ENCODE data around the gene RPL31.
"Not testable (repeated sequence)": the region's sequence is repeated elsewhere in the genome, so short reads cannot be mapped to it uniquely, and the experiment has no call there.

RPL31 gene

DNA sequence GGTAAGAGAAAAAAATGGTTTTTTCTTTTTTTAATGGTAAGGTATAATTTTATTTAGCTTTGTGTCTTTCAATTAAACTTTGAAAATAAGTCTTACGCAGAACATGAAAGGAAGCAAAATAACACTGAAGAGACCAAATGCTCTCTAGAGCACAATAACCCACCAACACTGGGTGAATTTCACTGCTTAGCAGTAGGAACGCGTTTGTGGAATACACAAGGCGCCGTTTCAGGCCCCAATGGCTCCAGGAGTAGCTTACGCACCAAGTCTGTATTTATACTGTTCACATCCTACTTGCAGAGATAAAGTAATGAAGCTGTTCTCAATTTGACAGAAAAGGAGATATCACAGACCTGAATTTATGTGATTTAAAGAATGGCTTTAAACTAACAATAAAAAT, 23.5 kb downstream of the RPL31 start:
- no peak for DNase-seq (ENCODE audit: low read depth in 2 of 2, low spot score in 1 of 2)

DNA sequence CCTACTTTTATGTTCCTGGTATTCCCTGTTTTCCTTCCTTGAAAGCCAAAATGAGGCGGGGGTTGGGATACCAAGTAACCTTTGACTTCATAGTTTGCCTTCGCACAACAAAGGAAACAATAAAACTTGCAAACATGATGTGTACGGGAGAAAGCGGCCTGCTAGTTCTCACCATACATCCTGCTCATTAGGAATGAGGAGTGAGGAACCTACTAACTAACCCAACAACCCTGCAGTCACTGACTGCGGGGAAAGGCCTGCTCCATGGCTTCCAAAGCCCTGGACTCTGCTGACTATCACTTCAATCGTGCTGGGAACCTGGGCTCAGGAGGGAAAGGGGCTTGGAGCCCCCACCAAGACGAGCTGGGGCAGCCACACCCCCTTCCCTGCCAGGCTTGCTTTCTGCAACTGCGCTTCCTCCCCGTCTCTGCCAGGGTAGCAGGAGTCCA, 24.2 kb downstream of the RPL31 start:
- DNase-seq (ENCODE audit: low read depth in 2 of 2, low spot score in 1 of 2) = no peak

DNA sequence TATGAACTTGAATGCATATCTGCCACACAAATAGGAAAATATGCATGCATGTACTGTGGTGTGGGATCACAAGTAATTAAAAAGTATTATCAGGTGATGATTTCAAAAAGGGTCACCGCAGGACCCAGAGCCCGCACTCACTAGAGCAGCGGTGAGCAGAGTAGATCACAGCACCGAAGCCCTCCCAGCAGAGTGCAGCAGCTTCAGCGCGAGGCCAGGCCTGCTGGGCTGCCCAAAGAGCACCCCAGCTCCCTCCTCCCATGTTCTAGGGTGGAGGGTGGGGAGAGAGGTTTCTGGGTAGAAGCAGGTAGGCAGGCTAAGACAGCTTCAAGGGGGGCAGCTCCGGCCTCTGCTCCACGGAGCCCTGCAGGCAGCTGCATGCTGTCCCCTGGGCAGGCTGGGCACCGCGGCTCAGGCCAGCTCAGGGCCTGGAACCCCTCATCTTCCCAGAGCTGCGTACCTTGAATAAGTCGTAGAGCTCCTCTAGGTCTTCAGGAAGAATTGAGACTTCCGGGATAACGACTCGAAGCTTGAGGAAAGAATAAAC, 24.9 kb downstream of the RPL31 start:
- no peak for DNase-seq (ENCODE audit: low read depth in 2 of 2, low spot score in 1 of 2)

DNA sequence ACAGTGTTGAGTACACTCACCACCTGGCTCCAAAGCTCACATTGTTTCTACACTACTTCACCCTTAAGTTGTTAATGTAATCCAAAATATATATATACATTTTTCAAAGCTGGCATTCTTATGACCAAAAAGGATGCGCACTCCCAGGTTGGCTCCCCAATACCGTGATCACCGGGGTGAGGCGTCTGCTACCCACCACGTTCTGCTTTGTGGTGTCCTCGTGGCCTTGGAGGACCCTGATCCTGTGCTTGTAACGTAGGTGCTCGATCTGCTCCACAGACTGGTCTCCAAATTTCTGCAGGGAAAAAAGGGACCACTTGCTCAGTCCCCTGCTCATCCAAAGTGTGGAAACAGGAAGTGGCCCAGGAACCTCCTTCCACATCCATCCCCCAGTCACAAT, 25.8 kb downstream of the RPL31 start:
- DNase-seq (ENCODE audit: low read depth in 2 of 2, low spot score in 1 of 2) = no peak

DNA sequence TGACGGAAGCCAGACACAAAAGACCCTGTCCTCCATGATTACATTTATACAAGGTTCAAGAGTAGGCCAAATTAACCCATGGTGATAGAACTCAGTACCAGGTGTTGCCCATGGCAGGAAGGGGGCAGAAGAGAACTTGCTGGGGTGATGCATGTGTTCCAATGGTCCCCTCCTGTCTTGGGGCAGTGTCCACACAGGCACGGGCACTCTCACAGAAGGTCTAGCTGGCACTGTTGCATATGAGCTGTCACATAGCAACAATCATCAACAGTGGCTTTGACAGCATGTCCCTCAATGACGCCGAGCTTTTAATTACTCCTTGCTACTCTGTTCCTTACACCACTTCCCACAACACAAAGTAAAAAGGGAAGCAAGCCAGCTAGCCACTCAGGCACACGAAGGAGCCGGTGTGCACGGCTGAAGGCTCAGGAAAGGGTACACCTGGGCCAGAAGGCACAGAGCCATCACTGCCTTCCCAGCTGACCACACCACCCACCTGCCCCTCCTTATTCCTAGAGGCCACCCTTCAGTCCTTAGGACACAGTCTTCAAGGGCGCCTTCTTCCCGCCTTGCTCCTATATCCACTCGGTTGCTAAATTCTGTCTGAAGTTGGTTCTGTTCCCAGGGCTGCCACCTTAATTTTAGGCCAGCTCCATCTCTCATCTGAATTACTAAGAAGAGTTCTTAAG, 28.9 kb downstream of the RPL31 start:
- DNase-seq (ENCODE audit: low read depth in 2 of 2, low spot score in 1 of 2) = no peak

DNA sequence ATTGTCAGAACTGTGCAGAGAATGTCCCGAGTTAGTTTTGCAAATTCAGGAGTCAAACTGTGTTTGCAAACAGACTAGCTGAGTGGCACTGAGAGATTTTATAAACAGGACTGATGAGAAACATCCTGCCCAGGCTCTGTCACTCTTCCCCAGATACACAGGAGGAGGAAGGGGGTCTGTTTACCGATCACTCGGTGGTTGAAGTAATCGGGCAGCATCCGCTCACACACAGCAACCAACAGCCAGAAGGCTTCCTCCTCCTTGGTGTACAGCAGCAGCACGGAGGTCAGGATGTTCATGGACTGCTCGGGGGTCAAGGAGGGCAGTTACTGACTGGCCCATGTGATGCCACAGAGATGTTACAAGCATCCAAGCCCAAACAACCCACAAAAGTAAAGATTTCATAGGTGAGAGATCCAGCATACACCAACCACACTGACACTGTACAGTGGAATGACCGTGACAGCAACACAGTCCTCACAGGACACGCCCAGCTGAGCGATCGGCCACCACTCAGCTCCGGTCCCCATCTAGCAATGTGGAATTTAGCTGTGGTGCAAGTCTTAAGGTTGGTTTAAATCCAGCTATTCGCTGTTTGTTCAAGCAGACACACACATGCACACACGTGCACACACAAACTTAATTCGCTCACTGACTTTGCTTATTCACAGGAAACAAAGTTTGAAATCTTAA, 30.1 kb downstream of the RPL31 start:
- DNase-seq (ENCODE audit: low read depth in 2 of 2, low spot score in 1 of 2) = no peak

DNA sequence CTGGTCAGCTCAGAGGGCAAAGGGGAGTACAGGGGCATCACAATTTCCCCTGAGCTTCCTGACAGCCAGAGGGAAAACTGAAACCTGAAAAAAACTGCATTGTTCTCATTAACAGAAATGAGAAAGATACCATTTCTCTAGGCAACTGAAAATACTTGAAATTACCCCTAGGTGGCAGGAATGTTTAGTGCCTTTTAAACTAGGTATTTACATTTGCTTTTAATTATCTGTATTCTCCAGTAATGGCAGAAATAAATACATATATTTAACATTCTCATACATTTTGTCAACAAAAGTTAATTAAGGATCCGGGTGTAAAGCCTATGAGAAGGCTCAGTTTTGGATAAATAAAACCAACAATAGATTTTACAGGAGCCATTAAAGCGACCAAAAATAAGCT, 34.5 kb downstream of the RPL31 start:
- no peak for DNase-seq (ENCODE audit: low read depth in 2 of 2, low spot score in 1 of 2)

DNA sequence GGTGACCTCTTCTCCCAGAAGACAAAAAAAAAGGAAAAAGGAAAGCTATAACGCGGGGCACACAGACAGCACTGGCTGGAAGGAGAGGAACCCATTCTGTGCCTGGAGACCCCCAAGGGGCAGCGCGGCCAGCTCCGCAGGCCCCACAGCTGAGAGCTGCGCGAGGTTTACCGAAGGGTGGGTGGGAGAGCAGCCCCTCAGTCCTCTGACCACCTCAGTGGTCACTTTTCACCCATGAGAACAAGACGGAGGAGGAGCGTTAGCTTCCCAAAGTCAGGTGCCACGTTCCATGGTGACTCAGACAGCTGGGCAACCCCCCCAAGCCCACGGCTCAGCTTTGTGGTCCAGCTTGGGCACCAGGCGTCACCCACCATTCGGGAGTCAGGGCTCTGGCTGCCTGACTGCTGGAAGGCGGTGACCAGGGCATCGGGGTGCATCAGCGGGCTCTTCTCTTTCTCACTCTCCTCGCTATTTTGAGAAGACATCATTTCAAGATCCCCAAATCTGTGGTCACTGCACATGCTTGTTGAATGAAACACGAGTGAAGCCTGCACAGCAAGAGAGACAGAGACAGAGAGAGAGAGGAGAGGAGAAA, 35.2 kb downstream of the RPL31 start:
- no peak for DNase-seq (ENCODE audit: low read depth in 2 of 2, low spot score in 1 of 2)

DNA sequence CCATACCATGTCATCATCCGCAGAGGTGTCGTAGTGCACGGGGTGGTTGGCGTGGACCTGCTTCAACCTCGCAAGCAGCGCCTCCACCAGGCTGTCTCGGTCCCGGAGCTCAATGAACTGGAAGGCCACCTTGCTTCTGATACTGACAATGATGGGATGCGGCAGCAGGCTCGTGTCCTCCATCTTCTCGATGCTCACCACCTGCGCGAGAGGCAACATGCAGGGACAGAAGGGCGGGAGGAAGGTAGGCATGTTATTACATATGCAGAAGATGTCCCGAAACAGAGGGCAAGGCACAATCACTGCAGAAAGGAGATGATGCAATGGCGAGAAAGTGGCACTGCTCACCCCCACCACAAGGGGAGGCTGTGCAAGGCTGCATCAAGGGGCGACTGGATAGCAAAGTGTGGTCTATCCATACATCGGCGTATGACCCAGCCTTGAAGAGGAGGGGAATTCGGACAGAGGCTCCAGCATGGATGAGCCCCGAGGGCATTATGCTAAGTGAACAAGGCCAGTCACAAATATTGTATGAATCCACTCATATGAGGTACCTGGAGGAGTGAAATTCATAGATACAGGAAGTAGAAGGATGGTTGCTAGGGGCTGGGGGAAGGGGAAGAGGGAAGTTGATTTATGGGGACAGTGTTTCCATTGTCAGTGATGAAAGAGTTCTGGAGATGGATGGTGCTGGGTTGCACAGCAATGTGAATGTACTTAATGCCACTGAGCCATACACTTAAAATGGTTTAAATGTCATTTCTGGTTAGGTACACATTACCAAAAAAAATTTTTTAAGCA, 36.6 kb downstream of the RPL31 start:
- no peak for DNase-seq (ENCODE audit: low read depth in 2 of 2, low spot score in 1 of 2)

DNA sequence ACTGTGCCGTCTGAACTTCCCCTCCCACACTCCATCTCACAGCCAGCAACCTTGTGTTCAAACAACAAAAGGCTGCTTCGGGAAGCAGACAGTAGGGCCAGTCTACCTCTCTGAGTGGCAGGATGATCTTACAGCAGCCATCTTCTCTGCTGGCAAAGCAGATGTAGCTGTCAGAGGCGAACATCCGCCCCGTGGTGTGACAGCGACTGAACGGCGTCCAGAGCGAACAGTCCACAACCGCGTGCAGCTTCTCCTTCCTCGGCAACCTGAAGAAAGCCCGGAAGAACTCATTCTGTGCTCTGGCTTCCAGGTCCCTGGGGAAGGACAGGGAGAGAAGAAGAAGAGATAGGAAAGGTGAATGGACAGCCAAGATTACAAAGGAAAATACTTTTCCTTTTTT, 38.0 kb downstream of the RPL31 start:
- no peak for DNase-seq (ENCODE audit: low read depth in 2 of 2, low spot score in 1 of 2)

DNA sequence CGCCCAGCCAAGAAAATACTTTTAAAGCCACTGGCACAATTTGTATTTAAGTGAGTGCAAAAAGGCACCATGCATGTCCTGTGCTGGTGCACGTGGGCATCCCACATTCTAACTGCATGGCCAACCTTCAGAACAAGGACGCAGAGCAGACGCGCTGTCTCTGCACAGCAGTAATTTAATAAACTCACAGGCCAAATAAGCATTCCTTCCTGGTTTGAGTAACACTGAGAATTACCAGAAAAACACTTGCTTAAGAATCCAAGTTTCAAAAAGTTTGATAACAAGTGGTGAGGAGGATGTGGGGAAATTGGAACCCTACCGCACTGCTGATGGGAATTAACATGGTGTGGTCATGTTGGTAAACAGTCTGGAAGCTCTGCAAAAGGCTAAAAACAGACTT, 38.7 kb downstream of the RPL31 start:
- DNase-seq (ENCODE audit: low read depth in 2 of 2, low spot score in 1 of 2) = no peak

DNA sequence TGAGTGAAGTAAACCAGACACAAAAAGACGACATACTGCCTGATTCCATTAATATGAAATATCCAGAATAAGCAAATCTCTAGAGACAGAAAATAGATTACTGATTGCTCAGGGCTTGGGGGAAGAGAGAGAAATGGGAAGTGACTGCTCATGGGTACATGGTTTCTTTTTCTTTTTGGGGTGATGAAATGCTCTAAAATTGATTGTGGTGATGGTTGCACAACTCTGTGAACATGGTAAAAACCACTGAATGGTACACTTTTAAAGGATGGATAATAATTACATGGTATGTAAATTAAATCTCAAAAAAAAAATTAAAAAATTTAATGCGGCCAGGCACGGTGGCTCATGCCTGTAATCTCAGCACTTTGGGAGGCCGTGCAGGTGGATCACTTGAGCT, 39.3 kb downstream of the RPL31 start:
- no peak for DNase-seq (ENCODE audit: low read depth in 2 of 2, low spot score in 1 of 2)

DNA sequence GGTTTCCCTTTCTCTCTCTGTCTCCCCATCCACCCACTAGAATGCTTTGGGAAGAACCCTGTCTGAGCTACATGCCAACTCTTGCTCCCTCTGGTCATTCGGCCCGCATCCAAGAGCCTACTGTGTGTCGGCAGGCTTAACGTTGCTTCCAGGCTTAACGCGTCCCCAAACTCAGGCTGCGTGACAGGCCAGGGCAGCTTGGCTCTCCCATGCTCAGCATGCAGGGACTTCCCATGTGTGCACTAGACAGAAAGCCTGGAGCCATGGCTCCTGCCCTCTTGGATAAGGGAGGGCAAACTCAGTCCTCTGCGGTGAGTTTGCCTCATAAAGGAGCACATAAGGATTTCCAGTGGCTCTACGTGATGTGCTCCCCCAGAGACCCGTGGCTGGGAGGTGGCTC, 43.2 kb downstream of the RPL31 start:
- no peak for DNase-seq (ENCODE audit: low read depth in 2 of 2, low spot score in 1 of 2)

DNA sequence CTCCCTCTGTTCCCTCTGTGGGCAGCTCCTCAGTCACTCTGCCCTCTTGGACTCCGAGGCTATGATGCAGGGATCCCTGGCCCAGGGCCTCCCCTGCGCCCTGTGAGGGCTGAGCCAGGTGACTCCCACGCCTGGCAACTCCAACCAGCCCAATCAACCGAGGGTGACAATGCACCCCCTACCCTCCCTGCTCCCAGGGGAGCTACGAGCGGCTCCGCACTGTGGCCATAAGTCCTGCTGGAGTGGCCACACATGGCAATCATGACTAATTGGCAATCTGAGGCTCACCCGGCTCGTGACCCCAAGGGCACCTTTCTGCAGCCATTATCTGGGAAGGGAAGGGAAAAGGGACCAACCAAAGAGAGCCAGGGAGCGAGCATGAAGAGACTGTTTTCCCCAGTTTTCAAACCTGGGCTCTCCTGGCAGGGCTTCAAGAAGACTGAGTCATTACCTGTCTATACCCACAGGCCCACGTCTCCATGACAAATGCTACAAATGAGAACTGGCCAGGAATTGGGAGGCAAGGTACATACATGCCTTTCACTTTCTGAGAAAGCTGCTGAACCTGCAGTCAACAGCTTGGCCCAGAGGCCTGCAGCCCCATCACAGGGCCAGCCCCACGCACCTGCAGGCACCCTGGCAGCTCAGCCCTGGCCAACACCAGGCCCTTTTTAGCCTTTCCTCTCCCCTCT, 45.1 kb downstream of the RPL31 start:
- DNase-seq (ENCODE audit: low read depth in 2 of 2, low spot score in 1 of 2) = no peak

DNA sequence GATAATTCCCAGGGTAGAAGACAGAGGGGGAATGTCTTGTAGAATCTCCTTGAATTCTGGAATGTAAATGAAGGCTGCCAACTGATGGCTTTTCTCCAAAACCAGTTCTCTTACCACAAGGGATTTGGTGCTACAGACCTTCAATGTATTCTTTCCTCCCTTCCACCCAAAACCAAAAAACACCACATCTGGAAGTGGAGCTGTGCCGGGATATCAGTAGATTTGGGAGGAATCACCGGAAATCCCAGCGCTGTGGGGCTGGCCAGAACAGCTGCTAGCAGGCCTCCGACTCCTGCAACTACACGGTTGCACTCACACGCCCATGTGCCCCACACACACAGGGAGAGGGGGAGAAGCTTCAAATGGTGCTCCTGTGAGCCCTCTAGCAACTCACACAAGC, 45.7 kb downstream of the RPL31 start:
- no peak for DNase-seq (ENCODE audit: low read depth in 2 of 2, low spot score in 1 of 2)

DNA sequence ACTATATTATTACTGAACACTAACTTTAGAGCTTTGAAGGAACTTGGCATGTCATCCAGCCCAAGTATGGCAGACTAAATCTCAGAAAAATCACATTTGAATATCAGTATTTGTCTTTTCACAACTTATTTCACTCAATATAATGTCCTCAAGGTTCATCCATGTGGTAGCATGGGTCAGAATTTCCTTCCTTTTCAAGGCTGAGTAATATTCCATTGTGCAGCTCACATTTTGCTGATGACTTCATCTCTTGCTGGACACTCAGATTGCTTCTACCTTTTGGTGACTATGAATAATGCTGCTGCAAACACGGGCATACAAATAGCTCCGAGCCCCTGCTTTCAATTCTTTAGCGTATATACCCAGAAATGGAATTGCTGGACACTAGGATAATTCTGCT, 46.7 kb downstream of the RPL31 start:
- DNase-seq (ENCODE audit: low read depth in 2 of 2, low spot score in 1 of 2) = no peak

DNA sequence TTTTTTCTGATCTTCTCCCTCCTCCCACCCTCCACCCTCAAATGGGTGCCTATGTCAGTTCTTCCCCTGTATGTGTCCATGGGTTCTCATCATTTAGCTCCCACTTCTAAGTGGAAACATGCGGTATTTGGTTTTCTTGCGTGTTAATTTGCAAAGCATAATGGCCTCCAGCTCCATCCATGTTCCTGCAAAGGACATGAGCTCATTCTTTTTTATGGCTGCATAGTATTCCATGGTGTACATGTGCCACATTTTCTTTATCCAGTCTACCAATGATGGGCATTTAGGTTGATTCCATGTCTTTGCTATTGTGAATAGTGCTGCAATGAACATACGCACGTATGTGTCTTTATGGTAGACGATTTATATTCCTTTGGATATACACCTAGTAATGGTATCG, 48.8 kb downstream of the RPL31 start:
- not testable (repeated sequence) for DNase-seq (ENCODE audit: low read depth in 2 of 2, low spot score in 1 of 2)

DNA sequence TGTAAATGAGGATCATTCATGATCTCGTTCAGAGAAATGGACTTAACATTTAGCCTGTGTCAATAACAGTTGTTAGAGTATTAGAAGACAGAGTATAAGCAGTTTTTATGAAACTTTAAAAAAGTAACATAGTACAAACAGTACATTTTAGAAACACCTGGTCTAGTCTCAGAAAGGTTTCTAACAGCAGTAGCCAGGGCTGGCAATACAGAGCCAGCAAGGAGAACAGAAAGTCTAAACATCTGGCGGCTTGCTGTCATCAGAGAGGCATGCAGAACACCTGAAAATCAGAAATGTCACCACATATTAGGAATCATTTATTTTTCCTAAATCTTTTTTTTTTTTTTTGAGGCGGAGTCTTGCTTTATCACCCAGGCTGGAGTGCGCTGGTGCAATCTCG, 50.1 kb downstream of the RPL31 start:
- no peak for DNase-seq (ENCODE audit: low read depth in 2 of 2, low spot score in 1 of 2)

DNA sequence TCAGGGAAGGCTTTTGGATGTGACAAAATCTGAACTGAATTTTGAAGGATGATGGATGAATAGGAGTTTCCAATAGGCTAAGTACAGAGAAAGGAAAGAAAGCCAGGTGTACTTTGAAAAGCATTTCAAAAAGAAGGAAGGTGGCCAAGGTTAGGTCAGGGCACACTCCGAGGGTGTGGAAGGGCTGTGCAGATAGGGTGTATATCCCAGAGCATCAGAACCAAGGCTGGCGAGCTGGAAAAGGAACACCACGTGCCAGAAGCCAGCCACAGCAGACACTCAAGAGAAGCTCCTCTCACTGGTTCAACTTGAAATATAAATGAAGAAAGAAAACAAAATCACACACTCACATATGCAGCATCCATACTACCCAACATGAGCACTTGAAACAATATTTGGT, 51.0 kb downstream of the RPL31 start:
- no peak for DNase-seq (ENCODE audit: low read depth in 2 of 2, low spot score in 1 of 2)

Data from stimulated activated CD8-positive, alpha-beta memory T cell treated with anti-CD3 and anti-CD28 coated beads, Interleukin-4, amount 100 ng/mL, for 4 hours (primary cell).